ENCODE measurements around the gene ZBTB7A.

GRCh38 chr19:4016903-4017638 is 49.6 kb downstream of the ZBTB7A start:
- no peak for TF ChIP-seq NFE2L2 (conservative IDR thresholded peaks at IDR 0.05; ENCODE audit: low read length)
- no peak for TF ChIP-seq POLR2A (IDR thresholded peaks at IDR 0.05; ENCODE audit: low read length)
- no peak for TF ChIP-seq CTCF (IDR thresholded peaks at IDR 0.05)
- TF ChIP-seq HDAC2 (IDR thresholded peaks at IDR 0.05), result no peak
- no peak for TF ChIP-seq RCOR1 (IDR thresholded peaks at IDR 0.05; ENCODE audit: low read depth, low read length)
- TF ChIP-seq, protein P1, sequence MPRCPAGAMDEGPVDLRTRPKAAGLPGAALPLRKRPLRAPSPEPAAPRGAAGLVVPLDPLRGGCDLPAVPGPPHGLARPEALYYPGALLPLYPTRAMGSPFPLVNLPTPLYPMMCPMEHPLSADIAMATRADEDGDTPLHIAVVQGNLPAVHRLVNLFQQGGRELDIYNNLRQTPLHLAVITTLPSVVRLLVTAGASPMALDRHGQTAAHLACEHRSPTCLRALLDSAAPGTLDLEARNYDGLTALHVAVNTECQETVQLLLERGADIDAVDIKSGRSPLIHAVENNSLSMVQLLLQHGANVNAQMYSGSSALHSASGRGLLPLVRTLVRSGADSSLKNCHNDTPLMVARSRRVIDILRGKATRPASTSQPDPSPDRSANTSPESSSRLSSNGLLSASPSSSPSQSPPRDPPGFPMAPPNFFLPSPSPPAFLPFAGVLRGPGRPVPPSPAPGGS (IDR thresholded peaks at IDR 0.05), result no peak
- no peak for TF ChIP-seq ELK1 (IDR thresholded peaks at IDR 0.05; ENCODE audit: low read depth, low read length)
- TF ChIP-seq REST (IDR thresholded peaks at IDR 0.05), result no peak
- TF ChIP-seq EP300 (IDR thresholded peaks at IDR 0.05), result no peak
- TF ChIP-seq SREBF2 (IDR thresholded peaks at IDR 0.05), result no peak
- no peak for TF ChIP-seq KDM1A (IDR thresholded peaks at IDR 0.05; ENCODE audit: low read depth)
- no peak for TF ChIP-seq SMC3 (IDR thresholded peaks at IDR 0.05)
- no peak for TF ChIP-seq MAFK (IDR thresholded peaks at IDR 0.05; ENCODE audit: partially characterized antibody)

All from A549 (cell line).